SK-N-SH (cell line): ENCODE measurements around the gene BORA.

Experiments
- EZH2phosphoT487 ChIP-seq: fragments of 200-600 bp; sonication (generic); IDR thresholded peaks from 2 replicates; pipeline ENCODE4 v1.6.1; 2017; ENCODE audit warnings: low read depth, mixed run types, mild to moderate bottlenecking, antibody characterized with exemption, moderate library complexity, borderline replicate concordance
- FOXM1 ChIP-seq: IDR thresholded peaks from 2 replicates; pipeline ENCODE4 v1.4.0; 2012; ENCODE audit warnings: low read depth, mild to moderate bottlenecking
- POLR2AphosphoS5 ChIP-seq: IDR thresholded peaks from 2 replicates; pipeline ENCODE4 v1.6.1; 2012; ENCODE audit warnings: low read depth, low read length
- RCOR1 ChIP-seq: fragments of 150-350 bp; IDR thresholded peaks from 2 replicates; pipeline ENCODE4 v1.6.1; 2017; ENCODE audit warnings: antibody characterized with exemption, low read length
- TF ChIP-seq, protein P1 (sequence below): fragments of 200-600 bp; sonication (generic); IDR thresholded peaks from 2 replicates; pipeline ENCODE4 v1.6.1; 2017; ENCODE audit warnings: antibody characterized with exemption, mild to moderate bottlenecking, moderate library complexity

DNA sequence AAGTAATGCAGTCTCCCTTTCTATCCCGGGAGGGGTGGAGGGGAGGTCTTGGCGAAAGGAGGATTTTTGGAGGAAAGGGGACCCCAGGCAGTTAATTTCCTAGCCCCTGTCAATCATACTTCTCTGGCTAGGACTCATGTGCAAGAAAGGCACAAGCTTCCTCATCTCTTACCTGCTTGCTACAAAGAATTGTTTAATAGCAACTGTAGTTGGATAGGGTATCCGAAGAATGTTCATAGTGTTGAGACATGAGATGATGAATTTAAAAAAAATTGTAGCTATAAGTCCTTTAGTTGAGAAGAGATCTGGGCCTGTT lies 525 bp downstream of the BORA start:
- TF ChIP-seq, protein P1, sequence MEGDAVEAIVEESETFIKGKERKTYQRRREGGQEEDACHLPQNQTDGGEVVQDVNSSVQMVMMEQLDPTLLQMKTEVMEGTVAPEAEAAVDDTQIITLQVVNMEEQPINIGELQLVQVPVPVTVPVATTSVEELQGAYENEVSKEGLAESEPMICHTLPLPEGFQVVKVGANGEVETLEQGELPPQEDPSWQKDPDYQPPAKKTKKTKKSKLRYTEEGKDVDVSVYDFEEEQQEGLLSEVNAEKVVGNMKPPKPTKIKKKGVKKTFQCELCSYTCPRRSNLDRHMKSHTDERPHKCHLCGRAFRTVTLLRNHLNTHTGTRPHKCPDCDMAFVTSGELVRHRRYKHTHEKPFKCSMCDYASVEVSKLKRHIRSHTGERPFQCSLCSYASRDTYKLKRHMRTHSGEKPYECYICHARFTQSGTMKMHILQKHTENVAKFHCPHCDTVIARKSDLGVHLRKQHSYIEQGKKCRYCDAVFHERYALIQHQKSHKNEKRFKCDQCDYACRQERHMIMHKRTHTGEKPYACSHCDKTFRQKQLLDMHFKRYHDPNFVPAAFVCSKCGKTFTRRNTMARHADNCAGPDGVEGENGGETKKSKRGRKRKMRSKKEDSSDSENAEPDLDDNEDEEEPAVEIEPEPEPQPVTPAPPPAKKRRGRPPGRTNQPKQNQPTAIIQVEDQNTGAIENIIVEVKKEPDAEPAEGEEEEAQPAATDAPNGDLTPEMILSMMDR = no peak
- TF ChIP-seq EZH2phosphoT487 (no peak), POLR2AphosphoS5 (no peak), RCOR1 (no peak), FOXM1 (no peak)
